Gastroesophageal sphincter (tissue), 4 donors: ENCODE results near the gene CXCL3. TPM values are rescaled to one million over a fixed set of nuclear protein-coding genes. Genes with fewer than 3 reads are reported as not detected.

Source experiments
- ATAC-seq: fragments of 150-250 bp; one replicate; pipeline ENCODE4 v1.9.1; 2016; ENCODE audit warnings: mild to moderate bottlenecking, moderate library complexity
- H3K27ac ChIP-seq, 4 donors: fragments of 200-600 bp; sonication (generic) in 3 of 4; 1 replicate in 3 of 4; 2 replicates in 1 of 4; pipeline ENCODE4 v1.5.1; 2016 to 2019
- H3K27me3 ChIP-seq: fragments of 200-600 bp; sonication (generic); one replicate; pipeline ENCODE4 v1.5.1; 2019
- H3K36me3 ChIP-seq, 2 donors: fragments of 200-600 bp; sonication (generic); one replicate each; pipeline ENCODE4 v1.5.1; 2019; ENCODE audit warnings: control low read depth in 1 of 2
- H3K4me1 ChIP-seq, 3 donors: fragments of 200-600 bp; sonication (generic); 1 replicate in 2 of 3; 2 replicates in 1 of 3; pipeline ENCODE4 v1.5.1; 2016 to 2019; ENCODE audit warnings: control low read depth in 2 of 3
- H3K4me3 ChIP-seq, 2 donors: fragments of 200-600 bp; sonication (generic); one replicate each; pipeline ENCODE4 v1.5.1; 2019; ENCODE audit warnings: mild to moderate bottlenecking in 1 of 2, moderate library complexity in 1 of 2
- H3K9me3 ChIP-seq, 3 donors: fragments of 200-600 bp; sonication (generic); one replicate each; pipeline ENCODE4 v1.5.1; 2017 to 2019; ENCODE audit warnings: control low read depth in 2 of 3
- CTCF ChIP-seq, 4 experiments: fragments of 200-600 bp in 2 of 4; fragments of 450-650 bp in 2 of 4; sonication (generic) in 1 of 4; IDR thresholded peaks; one replicate each; pipeline ENCODE4 v1.5.1; 2017 to 2019; ENCODE audit warnings: antibody characterized with exemption in 4 of 4, mild to moderate bottlenecking in 2 of 4, moderate library complexity in 2 of 4
- EP300 ChIP-seq: sonication (generic); formaldehyde crosslinking; IDR thresholded peaks from one replicate; pipeline ENCODE4 v1.6.1; 2017; ENCODE audit warnings: antibody characterized with exemption, mild to moderate bottlenecking
- POLR2A ChIP-seq, 2 donors: fragments of 450-650 bp; IDR thresholded peaks; one replicate each; pipeline ENCODE4 v1.6.1; 2017; ENCODE audit warnings: antibody characterized with exemption in 2 of 2, mild to moderate bottlenecking in 2 of 2, moderate library complexity in 1 of 2
- POLR2AphosphoS5 ChIP-seq: sonication (generic); formaldehyde crosslinking; IDR thresholded peaks from one replicate; pipeline ENCODE4 v1.6.1; 2017; ENCODE audit warnings: antibody characterized with exemption
- WGBS, 2 donors: methylation state at CpG; one replicate each; pipeline ENCODE4 v1.1.5; 2018; ENCODE audit warnings: low coverage in 1 of 2; 5-methylcytosine and 5-hydroxymethylcytosine counted together
- total RNA-seq, 4 donors: library from RNA; depleted of rRNA; stranded (reverse); fragments of >200 nt; gene quantifications; one replicate each; pipeline ENCODE4 v1.1.0, GENCODE V29; 2016

CXCL3 gene
- total RNA-seq, 4 donors from 2014 or later: 1.9 TPM; not detected in 3

- TF ChIP-seq CTCF (IDR thresholded peaks at IDR 0.05): no peak
- Histone ChIP-seq H3K4me1 (peaks cover 0 to 19% (median 4%) of the 10 kb centered on the region in 3 donors), H3K4me3 (peak overlapping the region; percentile 54 to 73), H3K27me3 (no peaks in the 10 kb centered on the region), H3K27ac (peak overlapping the region in 1 of 4 donors; percentile 75), H3K36me3 (no peaks in the 10 kb centered on the region), H3K9me3 (no peaks in the 10 kb centered on the region)
- WGBS, 2 donors: 0% methylated on average over 2 of the region's 17 CpGs; no CpG with 5 or more reads in 1 of the 2 donors
- ATAC-seq: peak; percentile 8
Measured at GRCh38 chr4:74038086-74038424, 434 bp downstream of the CXCL3 start.

- Histone ChIP-seq H3K9me3 (no peaks in the 10 kb centered on the region), H3K27ac (no peak overlapping the region), H3K36me3 (no peaks in the 10 kb centered on the region), H3K4me1 (peaks cover 0 to 19% (median 4%) of the 10 kb centered on the region in 3 donors), H3K4me3 (peak overlapping the region in 1 of 2 donors; percentile 73), H3K27me3 (no peaks in the 10 kb centered on the region)
- TF ChIP-seq EP300 (no peak), POLR2AphosphoS5 (no peak), CTCF (IDR thresholded peaks at IDR 0.05) (no peak), POLR2A (IDR thresholded peaks at IDR 0.05) (no peak)
- ATAC-seq: no peak
- 58 to 61% methylated on average over 3 to 4 of the region's 4 CpGs for WGBS, 2 donors
Measured at GRCh38 chr4:74037076-74037955, 1.2 kb downstream of the CXCL3 start.

GRCh38 chr4:74033739-74034138 is 4.8 kb downstream of the CXCL3 start:
- no peak overlapping the region for H3K4me3 ChIP-seq
- no peak for TF ChIP-seq POLR2AphosphoS5
- no peak for TF ChIP-seq POLR2A (IDR thresholded peaks at IDR 0.05)
- no peak for TF ChIP-seq EP300
- no peak for TF ChIP-seq CTCF (IDR thresholded peaks at IDR 0.05)
- no peaks in the 10 kb centered on the region for H3K9me3 ChIP-seq
- no peaks in the 10 kb centered on the region for H3K36me3 ChIP-seq
- ATAC-seq: no peak
- H3K27me3 ChIP-seq: no peaks in the 10 kb centered on the region
- peaks cover 0 to 9% (median 4%) of the 10 kb centered on the region in 3 donors for H3K4me1 ChIP-seq
- H3K27ac ChIP-seq: no peak overlapping the region

GRCh38 chr4:74032064-74032463 is 6.4 kb downstream of the CXCL3 start:
- TF ChIP-seq CTCF (IDR thresholded peaks at IDR 0.05) (no peak), POLR2A (IDR thresholded peaks at IDR 0.05) (no peak), EP300 (no peak), POLR2AphosphoS5 (no peak)
- Histone ChIP-seq H3K27me3 (no peaks in the 10 kb centered on the region), H3K27ac (no peak overlapping the region), H3K4me1 (no peaks in the 10 kb centered on the region), H3K9me3 (no peaks in the 10 kb centered on the region), H3K4me3 (no peak overlapping the region), H3K36me3 (no peaks in the 10 kb centered on the region)
- ATAC-seq: no peak

GRCh38 chr4:74031576-74031975 is 6.9 kb downstream of the CXCL3 start:
- Histone ChIP-seq H3K4me3 (no peak overlapping the region), H3K9me3 (no peaks in the 10 kb centered on the region), H3K4me1 (no peaks in the 10 kb centered on the region), H3K27me3 (no peaks in the 10 kb centered on the region), H3K36me3 (no peaks in the 10 kb centered on the region), H3K27ac (no peak overlapping the region)
- ATAC-seq: no peak
- no peak for TF ChIP-seq POLR2A (IDR thresholded peaks at IDR 0.05)
- no peak for TF ChIP-seq POLR2AphosphoS5
- TF ChIP-seq EP300: no peak
- TF ChIP-seq CTCF (IDR thresholded peaks at IDR 0.05): no peak
